SK-N-SH treated with all-trans-retinoic acid at 6 μM for 48 hours (cell line): ENCODE results near the gene EPHB6.

Experiments used
- ARNTL ChIP-seq: fragments of 450-650 bp; formaldehyde crosslinking; IDR thresholded peaks from 2 replicates; pipeline ENCODE4 v1.5.0; 2020; ENCODE audit warnings: low read depth, mild to moderate bottlenecking, moderate library complexity, borderline replicate concordance
- CSRNP3 ChIP-seq: fragments of 250-450 bp; sonication (Bioruptor Pico); IDR thresholded peaks from 2 replicates; pipeline ENCODE4 v1.5.1; 2021; ENCODE audit warnings: mild to moderate bottlenecking, moderate library complexity
- ESRRG ChIP-seq: fragments of 250-450 bp; sonication (Bioruptor Pico); IDR thresholded peaks from 2 replicates; pipeline ENCODE4 v1.6.1; 2021; ENCODE audit warnings: mild to moderate bottlenecking
- GLIS3 ChIP-seq: fragments of 250-450 bp; sonication (Bioruptor Pico); IDR thresholded peaks from 2 replicates; pipeline ENCODE4 v1.5.0; 2020; ENCODE audit warnings: mild to moderate bottlenecking, moderate library complexity
- ISL1 ChIP-seq: fragments of 250-450 bp; sonication (Bioruptor Pico); IDR thresholded peaks from 2 replicates; pipeline ENCODE4 v2.1.2; 2022; ENCODE audit warnings: mild to moderate bottlenecking, moderate library complexity
- RARB ChIP-seq: fragments of 250-450 bp; sonication (Bioruptor Pico); IDR thresholded peaks from 2 replicates; pipeline ENCODE4 v1.8.0; 2021; ENCODE audit warnings: mild to moderate bottlenecking, moderate library complexity
- SNAI2 ChIP-seq: fragments of 250-450 bp; sonication (Bioruptor Pico); IDR thresholded peaks from 2 replicates; pipeline ENCODE4 v1.5.0; 2020; ENCODE audit warnings: mild to moderate bottlenecking, moderate library complexity
- TOX ChIP-seq: fragments of 250-450 bp; sonication (Bioruptor Pico); IDR thresholded peaks from 2 replicates; pipeline ENCODE4 v1.8.0; 2021; ENCODE audit warnings: mild to moderate bottlenecking, moderate library complexity, borderline replicate concordance
- ZC3H10 ChIP-seq: fragments of 250-450 bp; sonication (Bioruptor Pico); IDR thresholded peaks from 2 replicates; pipeline ENCODE4 v1.5.1; 2021; ENCODE audit warnings: mild to moderate bottlenecking, moderate library complexity
- ZFP3 ChIP-seq: fragments of 250-450 bp; sonication (Bioruptor Pico); IDR thresholded peaks from 2 replicates; pipeline ENCODE4 v1.5.0; 2020; ENCODE audit warnings: mild to moderate bottlenecking, moderate library complexity
- ZFP30 ChIP-seq: fragments of 450-650 bp; formaldehyde crosslinking; IDR thresholded peaks from 2 replicates; pipeline ENCODE4 v1.5.0; 2022; ENCODE audit warnings: mild to moderate bottlenecking, moderate library complexity
- TF ChIP-seq, protein P1 (sequence below): fragments of 250-450 bp; sonication (Bioruptor Pico); IDR thresholded peaks from 2 replicates; pipeline ENCODE4 v1.5.1; 2020; ENCODE audit warnings: low read depth, mild to moderate bottlenecking, moderate library complexity
- TF ChIP-seq, protein P2 (sequence below): fragments of 250-450 bp; sonication (Bioruptor Pico); IDR thresholded peaks from 2 replicates; pipeline ENCODE4 v1.8.0; 2020; ENCODE audit warnings: mild to moderate bottlenecking, moderate library complexity, borderline replicate concordance

DNA sequence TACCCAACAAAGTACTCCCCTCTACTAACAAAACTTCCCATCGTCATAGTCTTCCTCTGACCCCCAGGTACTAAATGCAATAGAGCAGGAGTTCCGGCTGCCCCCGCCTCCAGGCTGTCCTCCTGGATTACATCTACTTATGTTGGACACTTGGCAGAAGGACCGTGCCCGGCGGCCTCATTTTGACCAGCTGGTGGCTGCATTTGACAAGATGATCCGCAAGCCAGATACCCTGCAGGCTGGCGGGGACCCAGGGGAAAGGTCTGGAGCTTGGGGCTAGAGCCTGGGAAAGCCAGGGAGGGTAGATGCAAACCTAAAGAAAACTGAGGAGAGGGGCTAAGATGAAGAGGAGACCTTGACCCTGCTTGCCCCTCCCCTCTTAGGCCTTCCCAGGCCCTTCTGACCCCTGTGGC lies 15.3 kb downstream of the EPHB6 start:
- TF ChIP-seq ARNTL (CRISPR knock-in tag) = no peak
- no peak for TF ChIP-seq CSRNP3 (CRISPR knock-in tag)
- TF ChIP-seq, protein P1, sequence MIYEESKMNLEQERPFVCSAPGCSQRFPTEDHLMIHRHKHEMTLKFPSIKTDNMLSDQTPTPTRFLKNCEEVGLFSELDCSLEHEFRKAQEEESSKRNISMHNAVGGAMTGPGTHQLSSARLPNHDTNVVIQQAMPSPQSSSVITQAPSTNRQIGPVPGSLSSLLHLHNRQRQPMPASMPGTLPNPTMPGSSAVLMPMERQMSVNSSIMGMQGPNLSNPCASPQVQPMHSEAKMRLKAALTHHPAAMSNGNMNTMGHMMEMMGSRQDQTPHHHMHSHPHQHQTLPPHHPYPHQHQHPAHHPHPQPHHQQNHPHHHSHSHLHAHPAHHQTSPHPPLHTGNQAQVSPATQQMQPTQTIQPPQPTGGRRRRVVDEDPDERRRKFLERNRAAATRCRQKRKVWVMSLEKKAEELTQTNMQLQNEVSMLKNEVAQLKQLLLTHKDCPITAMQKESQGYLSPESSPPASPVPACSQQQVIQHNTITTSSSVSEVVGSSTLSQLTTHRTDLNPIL (CRISPR knock-in tag) = no peak
- TF ChIP-seq ZFP3 (CRISPR knock-in tag) = no peak
- TF ChIP-seq ZFP30 (CRISPR knock-in tag) = no peak
- TF ChIP-seq ESRRG (CRISPR knock-in tag) = no peak
- TF ChIP-seq SNAI2 = no peak
- no peak for TF ChIP-seq TOX (CRISPR knock-in tag)
- no peak for TF ChIP-seq ISL1
- no peak for TF ChIP-seq RARB (CRISPR knock-in tag)
- TF ChIP-seq, protein P2, sequence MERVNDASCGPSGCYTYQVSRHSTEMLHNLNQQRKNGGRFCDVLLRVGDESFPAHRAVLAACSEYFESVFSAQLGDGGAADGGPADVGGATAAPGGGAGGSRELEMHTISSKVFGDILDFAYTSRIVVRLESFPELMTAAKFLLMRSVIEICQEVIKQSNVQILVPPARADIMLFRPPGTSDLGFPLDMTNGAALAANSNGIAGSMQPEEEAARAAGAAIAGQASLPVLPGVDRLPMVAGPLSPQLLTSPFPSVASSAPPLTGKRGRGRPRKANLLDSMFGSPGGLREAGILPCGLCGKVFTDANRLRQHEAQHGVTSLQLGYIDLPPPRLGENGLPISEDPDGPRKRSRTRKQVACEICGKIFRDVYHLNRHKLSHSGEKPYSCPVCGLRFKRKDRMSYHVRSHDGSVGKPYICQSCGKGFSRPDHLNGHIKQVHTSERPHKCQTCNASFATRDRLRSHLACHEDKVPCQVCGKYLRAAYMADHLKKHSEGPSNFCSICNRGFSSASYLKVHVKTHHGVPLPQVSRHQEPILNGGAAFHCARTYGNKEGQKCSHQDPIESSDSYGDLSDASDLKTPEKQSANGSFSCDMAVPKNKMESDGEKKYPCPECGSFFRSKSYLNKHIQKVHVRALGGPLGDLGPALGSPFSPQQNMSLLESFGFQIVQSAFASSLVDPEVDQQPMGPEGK (CRISPR knock-in tag) = no peak
- TF ChIP-seq GLIS3 (CRISPR knock-in tag) = no peak
- TF ChIP-seq ZC3H10 (CRISPR knock-in tag) = no peak
